Activated CD4-positive, alpha-beta T cell treated with anti-CD3 and anti-CD28 coated beads for 48 hours (primary cell): ENCODE measurements around the gene CASP1.
"Not testable (repeated sequence)": the region's sequence is repeated elsewhere in the genome, so short reads cannot be mapped to it uniquely, and the experiment has no call there.

Experiments used
- DNase-seq: peaks from one replicate; pipeline ENCODE4 v3.0.0-alpha.2; 2020

Gene CASP1

GRCh38 chr11:105034813-105035620 lies at the start of gene CASP1:
CASP1 (minus strand) TSS chr11:105035144; CDS start chr11:105035113, 31 bp downstream.
- DNase-seq, result peak; percentile 39

GRCh38 chr11:105081412-105082150 lies 46.6 kb upstream of the CASP1 start:
- no peak for DNase-seq

- not testable (repeated sequence) for DNase-seq
Measured at GRCh38 chr11:105080171-105080906, 45.4 kb upstream of the CASP1 start.

GRCh38 chr11:105078283-105078682 lies 43.3 kb upstream of the CASP1 start:
- DNase-seq, result no peak

- peak; percentile 61 for DNase-seq
Measured at GRCh38 chr11:105077141-105077790, 42.3 kb upstream of the CASP1 start.

- DNase-seq, result no peak
Measured at GRCh38 chr11:105074166-105074530, 39.2 kb upstream of the CASP1 start.

- no peak for DNase-seq
Measured at GRCh38 chr11:105073456-105074165, 38.7 kb upstream of the CASP1 start.

GRCh38 chr11:105072080-105072479 lies 37.1 kb upstream of the CASP1 start:
- not testable (repeated sequence) for DNase-seq

- no peak for DNase-seq
Measured at GRCh38 chr11:105071089-105071732, 36.3 kb upstream of the CASP1 start.

GRCh38 chr11:105070306-105070705 lies 35.4 kb upstream of the CASP1 start:
- DNase-seq, result no peak

GRCh38 chr11:105069749-105070148 lies 34.8 kb upstream of the CASP1 start:
- DNase-seq, result not testable (repeated sequence)

GRCh38 chr11:105063245-105063941 lies 28.4 kb upstream of the CASP1 start:
- DNase-seq, result not testable (repeated sequence)

- no peak for DNase-seq
Measured at GRCh38 chr11:105057432-105057831, 22.5 kb upstream of the CASP1 start.

- no peak for DNase-seq
Measured at GRCh38 chr11:105056446-105056845, 21.5 kb upstream of the CASP1 start.

- no peak for DNase-seq
Measured at GRCh38 chr11:105054723-105055493, 20.0 kb upstream of the CASP1 start.

- DNase-seq, result no peak
Measured at GRCh38 chr11:105052487-105052886, 17.5 kb upstream of the CASP1 start.

GRCh38 chr11:105051559-105051958 lies 16.6 kb upstream of the CASP1 start:
- no peak for DNase-seq

- no peak for DNase-seq
Measured at GRCh38 chr11:105049481-105049880, 14.5 kb upstream of the CASP1 start.

- DNase-seq, result no peak
Measured at GRCh38 chr11:105046898-105047579, 12.1 kb upstream of the CASP1 start.
